GM12892 (cell line): ENCODE results near the gene WHAMM.
"Not testable (repeated sequence)": the region's sequence is repeated elsewhere in the genome, so short reads cannot be mapped to it uniquely, and the experiment has no call there.

Experiments
- DNase-seq: peaks from one replicate; pipeline ENCODE4 v3.0.0; 2011; ENCODE audit not compliant: insufficient read length
- FAIRE-seq: peaks from 2 replicates; lab custom pipeline; 2011; peaks lifted over from hg19 to GRCh38; lab: Jason Lieb, UNC
- POLR2A ChIP-seq: IDR thresholded peaks from 2 replicates; pipeline ENCODE4 v1.6.1; 2011; ENCODE audit warnings: low read depth, low read length, control low read depth
- POLR2AphosphoS5 ChIP-seq: IDR thresholded peaks from 2 replicates; pipeline ENCODE4 v1.6.1; 2011; ENCODE audit warnings: low read depth, low read length, control low read depth
- TAF1 ChIP-seq: IDR thresholded peaks from 2 replicates; pipeline ENCODE4 v1.6.1; 2011; ENCODE audit warnings: low read depth, mild to moderate bottlenecking, control low read depth, low read length, borderline replicate concordance

Gene WHAMM

GRCh38 chr15:82862886-82863285 is 53.5 kb downstream of the WHAMM start:
- DNase-seq, result no peak
- TF ChIP-seq TAF1 (no peak), POLR2A (no peak), POLR2AphosphoS5 (no peak)
- FAIRE-seq, result no peak

GRCh38 chr15:82864967-82865366 is 55.5 kb downstream of the WHAMM start:
- DNase-seq (no peak), FAIRE-seq (no peak)
- TF ChIP-seq TAF1 (no peak), POLR2A (no peak), POLR2AphosphoS5 (no peak)

- FAIRE-seq, DNase-seq: not testable (repeated sequence)
Observed at GRCh38 chr15:82865581-82865980, 56.2 kb downstream of the WHAMM start.

GRCh38 chr15:82865981-82866380 is 56.6 kb downstream of the WHAMM start:
- FAIRE-seq, result not testable (repeated sequence)

GRCh38 chr15:82870727-82871320 is 61.4 kb downstream of the WHAMM start:
- FAIRE-seq, result no peak
- no peak for DNase-seq
- TF ChIP-seq TAF1, result no peak
- no peak for TF ChIP-seq POLR2AphosphoS5
- no peak for TF ChIP-seq POLR2A

More at GRCh38 chr15:82865981-82866380, 56.6 kb downstream of the WHAMM start:
- not testable (repeated sequence) for DNase-seq

GRCh38 chr15:82871358-82871757 is 61.9 kb downstream of the WHAMM start:
- DNase-seq (no peak), FAIRE-seq (no peak)
- TF ChIP-seq POLR2A, result no peak
- no peak for TF ChIP-seq POLR2AphosphoS5
- no peak for TF ChIP-seq TAF1

GRCh38 chr15:82871832-82872484 is 62.5 kb downstream of the WHAMM start:
- DNase-seq (no peak), FAIRE-seq (no peak)
- TF ChIP-seq TAF1 (no peak), POLR2AphosphoS5 (no peak), POLR2A (no peak)

- no peak for FAIRE-seq
- TF ChIP-seq POLR2A (no peak), POLR2AphosphoS5 (no peak), TAF1 (no peak)
- DNase-seq, result no peak
Observed at GRCh38 chr15:82873000-82873680, 63.7 kb downstream of the WHAMM start.

- DNase-seq (no peak), FAIRE-seq (no peak)
- TF ChIP-seq POLR2A (no peak), TAF1 (no peak), POLR2AphosphoS5 (no peak)
Observed at GRCh38 chr15:82874267-82874666, 64.8 kb downstream of the WHAMM start.

- TF ChIP-seq POLR2AphosphoS5 (no peak), POLR2A (no peak), TAF1 (no peak)
- no peak for FAIRE-seq
- DNase-seq, result no peak
Observed at GRCh38 chr15:82874961-82875360, 65.5 kb downstream of the WHAMM start.

GRCh38 chr15:82875411-82876003 is 66.1 kb downstream of the WHAMM start:
- FAIRE-seq, result no peak
- TF ChIP-seq POLR2AphosphoS5 (no peak), TAF1 (no peak)
- DNase-seq, result no peak

- FAIRE-seq (no peak), DNase-seq (no peak)
- TF ChIP-seq TAF1 (no peak), POLR2AphosphoS5 (no peak), POLR2A (no peak)
Observed at GRCh38 chr15:82877825-82878224, 68.4 kb downstream of the WHAMM start.
